ENCODE results near the gene KCNA10. TPM values are rescaled to one million over a fixed set of nuclear protein-coding genes. Genes with fewer than 3 reads are reported as not detected.

Gene KCNA10
- total and polyA plus RNA-seq, 2 experiments from 2014 or later: not detected

DNA sequence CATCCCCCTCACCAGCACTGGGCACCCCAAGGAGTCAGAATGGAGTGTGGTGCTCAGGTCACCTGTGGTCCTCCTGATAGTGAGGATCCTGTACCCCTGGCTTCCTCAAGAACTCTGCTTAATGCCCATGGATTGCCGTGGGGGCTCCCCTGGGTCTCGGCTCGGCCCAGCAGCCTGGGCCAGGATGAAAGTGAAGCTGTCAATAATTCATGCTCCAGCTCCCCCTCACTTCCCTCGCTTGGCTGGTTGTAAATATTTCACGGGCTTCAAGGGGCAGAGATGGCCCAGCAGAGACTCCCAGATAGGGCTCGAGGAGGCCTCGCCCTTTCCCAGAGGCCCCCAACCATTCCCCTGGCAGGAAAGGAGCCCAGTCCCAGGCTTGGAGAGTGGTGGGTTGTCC, 42.6 kb upstream of the KCNA10 start:
- Histone ChIP-seq H2AFZ (no peak overlapping the region), H3K27me3 (ENCODE audit: insufficient read depth) (peaks cover 11% of the 10 kb centered on the region; the same call in 1 of the 2 replicates), H3K4me1 (ENCODE audit: insufficient read depth) (no peaks in the 10 kb centered on the region), H3K36me3 (ENCODE audit: insufficient read depth) (no peaks in the 10 kb centered on the region), H3K79me2 (replicated peaks; ENCODE audit: insufficient read depth) (no peaks in the 10 kb centered on the region), H3K4me2 (no peak overlapping the region), H3F3A (replicated peaks; ENCODE audit: low read depth) (no peaks in the 10 kb centered on the region), H4K20me1 (replicated peaks; ENCODE audit: insufficient read depth) (no peaks in the 10 kb centered on the region), H3K4me3 (no peak overlapping the region), H3K9me2 (ENCODE audit: insufficient read depth) (no peaks in the 10 kb centered on the region), H3K27ac (ENCODE audit: low read depth) (no peak overlapping the region)
- Mint-ChIP-seq H3K4me3 (no peak overlapping the region), H3K27ac (no peak overlapping the region), H3K9me3 (no peaks in the 10 kb centered on the region), H3K27me3 (ENCODE audit: insufficient read depth, low read depth, poor library complexity) (peaks cover 21% of the 10 kb centered on the region), H3K36me3 (ENCODE audit: low read depth) (no peaks in the 10 kb centered on the region; the same call in 2 of the 3 replicates), H3K4me1 (peaks cover 8% of the 10 kb centered on the region)
- DNase-seq (ENCODE audit: low spot score): no peak
- no peak for ATAC-seq
- TF ChIP-seq, protein P1, sequence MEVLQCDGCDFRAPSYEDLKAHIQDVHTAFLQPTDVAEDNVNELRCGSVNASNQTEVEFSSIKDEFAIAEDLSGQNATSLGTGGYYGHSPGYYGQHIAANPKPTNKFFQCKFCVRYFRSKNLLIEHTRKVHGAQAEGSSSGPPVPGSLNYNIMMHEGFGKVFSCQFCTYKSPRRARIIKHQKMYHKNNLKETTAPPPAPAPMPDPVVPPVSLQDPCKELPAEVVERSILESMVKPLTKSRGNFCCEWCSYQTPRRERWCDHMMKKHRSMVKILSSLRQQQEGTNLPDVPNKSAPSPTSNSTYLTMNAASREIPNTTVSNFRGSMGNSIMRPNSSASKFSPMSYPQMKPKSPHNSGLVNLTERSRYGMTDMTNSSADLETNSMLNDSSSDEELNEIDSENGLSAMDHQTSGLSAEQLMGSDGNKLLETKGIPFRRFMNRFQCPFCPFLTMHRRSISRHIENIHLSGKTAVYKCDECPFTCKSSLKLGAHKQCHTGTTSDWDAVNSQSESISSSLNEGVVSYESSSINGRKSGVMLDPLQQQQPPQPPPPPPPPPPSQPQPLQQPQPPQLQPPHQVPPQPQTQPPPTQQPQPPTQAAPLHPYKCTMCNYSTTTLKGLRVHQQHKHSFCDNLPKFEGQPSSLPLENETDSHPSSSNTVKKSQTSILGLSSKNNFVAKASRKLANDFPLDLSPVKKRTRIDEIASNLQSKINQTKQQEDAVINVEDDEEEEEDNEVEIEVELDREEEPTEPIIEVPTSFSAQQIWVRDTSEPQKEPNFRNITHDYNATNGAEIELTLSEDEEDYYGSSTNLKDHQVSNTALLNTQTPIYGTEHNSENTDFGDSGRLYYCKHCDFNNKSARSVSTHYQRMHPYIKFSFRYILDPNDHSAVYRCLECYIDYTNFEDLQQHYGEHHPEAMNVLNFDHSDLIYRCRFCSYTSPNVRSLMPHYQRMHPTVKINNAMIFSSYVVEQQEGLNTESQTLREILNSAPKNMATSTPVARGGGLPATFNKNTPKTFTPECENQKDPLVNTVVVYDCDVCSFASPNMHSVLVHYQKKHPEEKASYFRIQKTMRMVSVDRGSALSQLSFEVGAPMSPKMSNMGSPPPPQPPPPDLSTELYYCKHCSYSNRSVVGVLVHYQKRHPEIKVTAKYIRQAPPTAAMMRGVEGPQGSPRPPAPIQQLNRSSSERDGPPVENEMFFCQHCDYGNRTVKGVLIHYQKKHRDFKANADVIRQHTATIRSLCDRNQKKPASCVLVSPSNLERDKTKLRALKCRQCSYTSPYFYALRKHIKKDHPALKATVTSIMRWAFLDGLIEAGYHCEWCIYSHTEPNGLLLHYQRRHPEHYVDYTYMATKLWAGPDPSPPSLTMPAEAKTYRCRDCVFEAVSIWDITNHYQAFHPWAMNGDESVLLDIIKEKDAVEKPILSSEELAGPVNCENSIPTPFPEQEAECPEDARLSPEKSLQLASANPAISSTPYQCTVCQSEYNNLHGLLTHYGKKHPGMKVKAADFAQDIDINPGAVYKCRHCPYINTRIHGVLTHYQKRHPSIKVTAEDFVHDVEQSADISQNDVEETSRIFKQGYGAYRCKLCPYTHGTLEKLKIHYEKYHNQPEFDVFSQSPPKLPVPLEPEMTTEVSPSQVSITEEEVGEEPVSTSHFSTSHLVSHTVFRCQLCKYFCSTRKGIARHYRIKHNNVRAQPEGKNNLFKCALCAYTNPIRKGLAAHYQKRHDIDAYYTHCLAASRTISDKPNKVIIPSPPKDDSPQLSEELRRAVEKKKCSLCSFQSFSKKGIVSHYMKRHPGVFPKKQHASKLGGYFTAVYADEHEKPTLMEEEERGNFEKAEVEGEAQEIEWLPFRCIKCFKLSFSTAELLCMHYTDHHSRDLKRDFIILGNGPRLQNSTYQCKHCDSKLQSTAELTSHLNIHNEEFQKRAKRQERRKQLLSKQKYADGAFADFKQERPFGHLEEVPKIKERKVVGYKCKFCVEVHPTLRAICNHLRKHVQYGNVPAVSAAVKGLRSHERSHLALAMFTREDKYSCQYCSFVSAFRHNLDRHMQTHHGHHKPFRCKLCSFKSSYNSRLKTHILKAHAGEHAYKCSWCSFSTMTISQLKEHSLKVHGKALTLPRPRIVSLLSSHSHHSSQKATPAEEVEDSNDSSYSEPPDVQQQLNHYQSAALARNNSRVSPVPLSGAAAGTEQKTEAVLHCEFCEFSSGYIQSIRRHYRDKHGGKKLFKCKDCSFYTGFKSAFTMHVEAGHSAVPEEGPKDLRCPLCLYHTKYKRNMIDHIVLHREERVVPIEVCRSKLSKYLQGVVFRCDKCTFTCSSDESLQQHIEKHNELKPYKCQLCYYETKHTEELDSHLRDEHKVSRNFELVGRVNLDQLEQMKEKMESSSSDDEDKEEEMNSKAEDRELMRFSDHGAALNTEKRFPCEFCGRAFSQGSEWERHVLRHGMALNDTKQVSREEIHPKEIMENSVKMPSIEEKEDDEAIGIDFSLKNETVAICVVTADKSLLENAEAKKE (CRISPR knock-in tag; IDR thresholded peaks at IDR 0.05): no peak
- TF ChIP-seq CREB1 (CRISPR knock-in tag; IDR thresholded peaks at IDR 0.05; ENCODE audit: low read depth) (no peak), EZH2phosphoT487 (IDR thresholded peaks at IDR 0.05; ENCODE audit: unreplicated experiment) (no peak), EZH2 (IDR thresholded peaks at IDR 0.05; ENCODE audit: low read depth, unreplicated experiment) (no peak), JUNB (IDR thresholded peaks at IDR 0.05; ENCODE audit: unreplicated experiment) (no peak), ZNF331 (CRISPR knock-in tag; IDR thresholded peaks at IDR 0.05; ENCODE audit: low read depth) (no peak), STAT1 (IDR thresholded peaks at IDR 0.05; ENCODE audit: unreplicated experiment) (no peak), POLR2AphosphoS5 (IDR thresholded peaks at IDR 0.05; ENCODE audit: low read depth) (no peak), ZNF114 (CRISPR knock-in tag; IDR thresholded peaks at IDR 0.05) (no peak), NANOG (IDR thresholded peaks at IDR 0.05; ENCODE audit: borderline replicate concordance) (no peak)
- TF ChIP-seq, protein P2, sequence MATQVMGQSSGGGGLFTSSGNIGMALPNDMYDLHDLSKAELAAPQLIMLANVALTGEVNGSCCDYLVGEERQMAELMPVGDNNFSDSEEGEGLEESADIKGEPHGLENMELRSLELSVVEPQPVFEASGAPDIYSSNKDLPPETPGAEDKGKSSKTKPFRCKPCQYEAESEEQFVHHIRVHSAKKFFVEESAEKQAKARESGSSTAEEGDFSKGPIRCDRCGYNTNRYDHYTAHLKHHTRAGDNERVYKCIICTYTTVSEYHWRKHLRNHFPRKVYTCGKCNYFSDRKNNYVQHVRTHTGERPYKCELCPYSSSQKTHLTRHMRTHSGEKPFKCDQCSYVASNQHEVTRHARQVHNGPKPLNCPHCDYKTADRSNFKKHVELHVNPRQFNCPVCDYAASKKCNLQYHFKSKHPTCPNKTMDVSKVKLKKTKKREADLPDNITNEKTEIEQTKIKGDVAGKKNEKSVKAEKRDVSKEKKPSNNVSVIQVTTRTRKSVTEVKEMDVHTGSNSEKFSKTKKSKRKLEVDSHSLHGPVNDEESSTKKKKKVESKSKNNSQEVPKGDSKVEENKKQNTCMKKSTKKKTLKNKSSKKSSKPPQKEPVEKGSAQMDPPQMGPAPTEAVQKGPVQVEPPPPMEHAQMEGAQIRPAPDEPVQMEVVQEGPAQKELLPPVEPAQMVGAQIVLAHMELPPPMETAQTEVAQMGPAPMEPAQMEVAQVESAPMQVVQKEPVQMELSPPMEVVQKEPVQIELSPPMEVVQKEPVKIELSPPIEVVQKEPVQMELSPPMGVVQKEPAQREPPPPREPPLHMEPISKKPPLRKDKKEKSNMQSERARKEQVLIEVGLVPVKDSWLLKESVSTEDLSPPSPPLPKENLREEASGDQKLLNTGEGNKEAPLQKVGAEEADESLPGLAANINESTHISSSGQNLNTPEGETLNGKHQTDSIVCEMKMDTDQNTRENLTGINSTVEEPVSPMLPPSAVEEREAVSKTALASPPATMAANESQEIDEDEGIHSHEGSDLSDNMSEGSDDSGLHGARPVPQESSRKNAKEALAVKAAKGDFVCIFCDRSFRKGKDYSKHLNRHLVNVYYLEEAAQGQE (IDR thresholded peaks at IDR 0.05; ENCODE audit: unreplicated experiment): no peak
- TF ChIP-seq, protein P3, sequence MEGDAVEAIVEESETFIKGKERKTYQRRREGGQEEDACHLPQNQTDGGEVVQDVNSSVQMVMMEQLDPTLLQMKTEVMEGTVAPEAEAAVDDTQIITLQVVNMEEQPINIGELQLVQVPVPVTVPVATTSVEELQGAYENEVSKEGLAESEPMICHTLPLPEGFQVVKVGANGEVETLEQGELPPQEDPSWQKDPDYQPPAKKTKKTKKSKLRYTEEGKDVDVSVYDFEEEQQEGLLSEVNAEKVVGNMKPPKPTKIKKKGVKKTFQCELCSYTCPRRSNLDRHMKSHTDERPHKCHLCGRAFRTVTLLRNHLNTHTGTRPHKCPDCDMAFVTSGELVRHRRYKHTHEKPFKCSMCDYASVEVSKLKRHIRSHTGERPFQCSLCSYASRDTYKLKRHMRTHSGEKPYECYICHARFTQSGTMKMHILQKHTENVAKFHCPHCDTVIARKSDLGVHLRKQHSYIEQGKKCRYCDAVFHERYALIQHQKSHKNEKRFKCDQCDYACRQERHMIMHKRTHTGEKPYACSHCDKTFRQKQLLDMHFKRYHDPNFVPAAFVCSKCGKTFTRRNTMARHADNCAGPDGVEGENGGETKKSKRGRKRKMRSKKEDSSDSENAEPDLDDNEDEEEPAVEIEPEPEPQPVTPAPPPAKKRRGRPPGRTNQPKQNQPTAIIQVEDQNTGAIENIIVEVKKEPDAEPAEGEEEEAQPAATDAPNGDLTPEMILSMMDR (conservative IDR thresholded peaks at IDR 0.05; ENCODE audit: low read depth in 2 of 2): no peak
- TF ChIP-seq, protein P4, sequence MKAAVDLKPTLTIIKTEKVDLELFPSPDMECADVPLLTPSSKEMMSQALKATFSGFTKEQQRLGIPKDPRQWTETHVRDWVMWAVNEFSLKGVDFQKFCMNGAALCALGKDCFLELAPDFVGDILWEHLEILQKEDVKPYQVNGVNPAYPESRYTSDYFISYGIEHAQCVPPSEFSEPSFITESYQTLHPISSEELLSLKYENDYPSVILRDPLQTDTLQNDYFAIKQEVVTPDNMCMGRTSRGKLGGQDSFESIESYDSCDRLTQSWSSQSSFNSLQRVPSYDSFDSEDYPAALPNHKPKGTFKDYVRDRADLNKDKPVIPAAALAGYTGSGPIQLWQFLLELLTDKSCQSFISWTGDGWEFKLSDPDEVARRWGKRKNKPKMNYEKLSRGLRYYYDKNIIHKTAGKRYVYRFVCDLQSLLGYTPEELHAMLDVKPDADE (IDR thresholded peaks at IDR 0.05): no peak
